Liver (tissue), 9 donors: ENCODE data around the gene KCNQ1. TPM values are rescaled to one million over a fixed set of nuclear protein-coding genes. Genes with fewer than 3 reads are reported as not detected.

ENCODE experiments used
- DNase-seq: peaks from one replicate; pipeline ENCODE4 v3.0.0-alpha.2; 2017; ENCODE audit warnings: low spot score
- H3K27ac ChIP-seq, 2 donors: one replicate each; pipeline ENCODE4 v1.7.0; 2013; ENCODE audit warnings: inconsistent platforms in 2 of 2, low read length in 2 of 2, control low read depth in 1 of 2, low read depth in 1 of 2, mild to moderate bottlenecking in 1 of 2
- H3K27me3 ChIP-seq, 4 donors: one replicate each; pipeline versions ENCODE4 v1.6.1 to v1.7.0; 2013; ENCODE audit warnings: low read length in 3 of 4, inconsistent platforms in 1 of 4, mild to moderate bottlenecking in 1 of 4, moderate library complexity in 1 of 4; ENCODE audit not compliant: control insufficient read depth in 4 of 4, insufficient read depth in 4 of 4
- H3K36me3 ChIP-seq, 4 donors: one replicate each; pipeline versions ENCODE4 v1.6.1 to v1.7.0; 2013; ENCODE audit warnings: low read length in 3 of 4, mild to moderate bottlenecking in 3 of 4, low read depth in 1 of 4, moderate library complexity in 1 of 4; ENCODE audit not compliant: control insufficient read depth in 4 of 4, insufficient read depth in 3 of 4
- H3K4me1 ChIP-seq, 4 donors: one replicate each; pipeline versions ENCODE4 v1.6.1 to v1.7.0; 2013; ENCODE audit warnings: low read length in 3 of 4, mild to moderate bottlenecking in 3 of 4, moderate library complexity in 1 of 4; ENCODE audit not compliant: control insufficient read depth in 4 of 4, insufficient read depth in 4 of 4
- H3K4me3 ChIP-seq, 3 donors: one replicate each; pipeline versions ENCODE4 v1.6.1 to v1.7.0; 2013; ENCODE audit warnings: low read length in 3 of 3, control low read depth in 1 of 3, low read depth in 1 of 3, mild to moderate bottlenecking in 1 of 3
- H3K9ac ChIP-seq, 2 donors: one replicate each; pipeline ENCODE4 v1.7.0; 2013; ENCODE audit warnings: low read length in 2 of 2, mild to moderate bottlenecking in 2 of 2, moderate library complexity in 2 of 2, control low read depth in 1 of 2, low read depth in 1 of 2
- H3K9me3 ChIP-seq, 4 donors: one replicate each; pipeline versions ENCODE4 v1.6.1 to v1.7.0; 2013; ENCODE audit warnings: low read length in 3 of 4; ENCODE audit not compliant: control insufficient read depth in 4 of 4
- EGR1 ChIP-seq, 2 donors: IDR thresholded peaks; 2 replicates each; pipeline ENCODE4 v1.6.1; 2016 to 2018; ENCODE audit warnings: antibody characterized with exemption in 2 of 2, low read depth in 2 of 2
- FOXA1 ChIP-seq: IDR thresholded peaks from 2 replicates; pipeline ENCODE4 v1.6.1; 2016; ENCODE audit warnings: antibody characterized with exemption
- FOXA2 ChIP-seq: IDR thresholded peaks from 2 replicates; pipeline ENCODE4 v1.6.1; 2016; ENCODE audit warnings: antibody characterized with exemption
- GABPA ChIP-seq, 2 donors: IDR thresholded peaks in 1 of 2; conservative IDR thresholded peaks in 1 of 2; 2 replicates each; pipeline ENCODE4 v1.6.1; 2016; ENCODE audit warnings: antibody characterized with exemption in 2 of 2, mild to moderate bottlenecking in 1 of 2, moderate library complexity in 1 of 2
- HNF4A ChIP-seq, 2 donors: conservative IDR thresholded peaks; 2 replicates each; pipeline ENCODE4 v1.6.1; 2016; ENCODE audit warnings: antibody characterized with exemption in 2 of 2, mild to moderate bottlenecking in 2 of 2
- HNF4G ChIP-seq: IDR thresholded peaks from 2 replicates; pipeline ENCODE4 v1.6.1; 2016; ENCODE audit warnings: antibody characterized with exemption
- JUND ChIP-seq, 2 donors: IDR thresholded peaks; 2 replicates each; pipeline ENCODE4 v1.6.1; 2016; ENCODE audit warnings: antibody characterized with exemption in 2 of 2
- NR2F2 ChIP-seq: IDR thresholded peaks from 2 replicates; pipeline ENCODE4 v1.6.1; 2016; ENCODE audit warnings: antibody characterized with exemption
- RXRA ChIP-seq, 2 donors: IDR thresholded peaks; 2 replicates each; pipeline ENCODE4 v1.6.1; 2017 to 2018; ENCODE audit warnings: antibody characterized with exemption in 2 of 2, mild to moderate bottlenecking in 1 of 2
- SP1 ChIP-seq: IDR thresholded peaks from 2 replicates; pipeline ENCODE4 v1.6.1; 2018; ENCODE audit warnings: antibody characterized with exemption, mild to moderate bottlenecking
- TAF1 ChIP-seq: conservative IDR thresholded peaks from 2 replicates; pipeline ENCODE4 v1.6.1; 2016; ENCODE audit warnings: antibody characterized with exemption, mild to moderate bottlenecking
- YY1 ChIP-seq: IDR thresholded peaks from 2 replicates; pipeline ENCODE4 v1.6.1; 2016; ENCODE audit warnings: antibody characterized with exemption, mild to moderate bottlenecking
- WGBS: extraction: QIAGEN DNeasy Blood & Tissue Kit; methylation state at CpG from one replicate; pipeline ENCODE4 v1.1.7; 2013; 5-methylcytosine and 5-hydroxymethylcytosine counted together
- polyA plus RNA-seq, 2 donors: library from polyadenylated mRNA; stranded (reverse) in 1 of 2; unstranded in 1 of 2; fragments of 200-250 nt in 1 of 2; fragments of >200 nt in 1 of 2; fragmentation: Nextera tagmentation in 1 of 2; extraction: Ambion mirVana in 1 of 2; gene quantifications; one replicate each; pipeline versions ENCODE4 v1.2.1 to v1.2.3, GENCODE V29; 2013 to 2015
- total RNA-seq, 2 donors: library from RNA; depleted of rRNA; stranded (reverse); fragments of >200 nt; gene quantifications; one replicate each; pipeline ENCODE4 v1.2.3, GENCODE V29; 2014
- TF ChIP-seq, protein P1 (sequence below): IDR thresholded peaks from 2 replicates; pipeline ENCODE4 v1.6.1; 2016; ENCODE audit warnings: antibody characterized with exemption
- TF ChIP-seq, protein P2 (sequence below): IDR thresholded peaks from 2 replicates; pipeline ENCODE4 v1.6.1; 2016; ENCODE audit warnings: antibody characterized with exemption
- TF ChIP-seq, protein P3 (sequence below): IDR thresholded peaks from 2 replicates; pipeline ENCODE4 v1.6.1; 2016; ENCODE audit warnings: antibody characterized with exemption, mild to moderate bottlenecking
- TF ChIP-seq, protein P4 (sequence below): IDR thresholded peaks from 2 replicates; pipeline ENCODE4 v1.6.1; 2016; ENCODE audit warnings: antibody characterized with exemption
- TF ChIP-seq, protein P5 (sequence below): fragments of 150-350 bp; IDR thresholded peaks from 2 replicates; pipeline ENCODE4 v1.5.1; 2017; ENCODE audit warnings: improper control_type of control experiment, low read depth, low read length; ENCODE audit not compliant: missing input control
- donor health status: healthy.
- donor health status: healthy.
- donor health status: healthy.
- donor health status: healthy.
- donor health status: healthy.

Gene KCNQ1
- total and polyA plus RNA-seq, 4 donors: 0.31 to 2.2 (median 1.5) TPM

DNA sequence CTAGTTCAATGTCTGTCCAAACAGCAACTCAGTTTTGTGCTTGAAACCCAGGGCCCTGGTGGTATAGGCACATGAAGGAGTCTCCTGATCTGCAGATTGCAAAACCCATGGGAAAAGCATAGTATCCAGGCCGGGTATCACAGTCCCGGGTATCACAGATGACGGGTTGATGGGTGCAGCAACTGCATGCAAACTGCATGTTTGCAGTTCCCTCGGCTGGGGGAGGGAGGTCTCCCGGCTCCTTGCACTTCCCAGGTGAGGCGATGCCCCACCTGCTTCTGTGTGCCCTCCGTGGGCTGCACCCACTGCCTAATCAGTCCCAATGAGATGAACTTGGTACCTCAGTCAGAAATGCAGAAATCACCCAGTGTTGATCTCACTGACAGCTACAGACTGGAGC is 53.9 kb downstream of the KCNQ1 start:
- WGBS: 69% methylated on average over 7 of the region's 7 CpGs
- TF ChIP-seq SP1 (no peak), HNF4A (conservative IDR thresholded peaks at IDR 0.05) (no peak)
- no peak overlapping the region for H3K4me3 ChIP-seq
- H3K36me3 ChIP-seq: no peaks in the 10 kb centered on the region
- no peak overlapping the region for H3K9ac ChIP-seq
- H3K4me1 ChIP-seq: no peaks in the 10 kb centered on the region
- H3K27me3 ChIP-seq: no peaks in the 10 kb centered on the region
- no peak for DNase-seq
- no peak overlapping the region for H3K27ac ChIP-seq
- peaks cover 0 to 5% (median 3%) of the 10 kb centered on the region in 4 donors for H3K9me3 ChIP-seq

DNA sequence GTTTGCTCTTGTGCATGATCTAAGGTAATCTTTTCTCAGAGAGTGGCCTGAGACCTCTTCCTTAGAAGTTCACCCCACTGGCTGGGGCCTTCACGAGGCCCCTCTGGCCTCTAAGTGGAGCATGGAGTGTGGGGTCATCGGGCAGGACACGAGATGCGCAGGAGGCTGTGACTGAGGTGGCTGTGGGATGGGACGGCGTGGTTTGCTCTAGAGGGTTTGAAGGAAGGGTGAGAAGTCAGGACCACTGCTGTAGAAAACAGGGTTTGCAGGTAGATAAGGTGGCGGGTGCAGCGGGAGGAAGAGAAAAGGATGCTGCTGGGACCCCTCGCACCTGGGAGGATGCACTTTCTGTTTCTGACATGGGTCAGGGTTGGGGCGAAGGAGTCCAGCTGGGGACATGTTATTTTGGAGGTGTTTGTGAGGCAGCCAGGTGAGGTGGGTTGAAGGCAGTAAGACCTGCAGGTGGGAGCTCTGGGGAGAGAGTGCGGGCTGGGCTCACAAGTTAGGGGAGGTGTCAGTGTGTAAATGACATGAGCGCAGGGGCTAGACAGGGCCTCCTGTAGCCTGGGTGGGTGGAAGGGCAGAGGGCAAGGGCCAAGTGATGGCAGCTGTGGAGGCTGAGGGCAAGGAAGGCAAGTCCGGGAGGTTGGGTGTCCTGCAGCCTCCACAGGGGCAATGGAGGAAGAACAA is 62.5 kb downstream of the KCNQ1 start:
- Histone ChIP-seq H3K4me3 (no peak overlapping the region), H3K9ac (no peak overlapping the region), H3K27me3 (no peaks in the 10 kb centered on the region), H3K36me3 (no peaks in the 10 kb centered on the region), H3K9me3 (no peaks in the 10 kb centered on the region), H3K27ac (no peak overlapping the region), H3K4me1 (peaks cover 0 to 2% (median 0%) of the 10 kb centered on the region in 4 donors)
- TF ChIP-seq GABPA (IDR thresholded peaks at IDR 0.05 in 1 of 2, conservative IDR thresholded peaks at IDR 0.05 in 1 of 2) (no peak), SP1 (no peak), TAF1 (no peak), YY1 (no peak), HNF4A (conservative IDR thresholded peaks at IDR 0.05) (no peak), JUND (IDR thresholded peaks at IDR 0.05) (no peak), FOXA2 (no peak), HNF4G (no peak), NR2F2 (no peak), EGR1 (IDR thresholded peaks at IDR 0.05; ENCODE audit: low read depth in 2 of 2) (no peak), RXRA (IDR thresholded peaks at IDR 0.05) (no peak), FOXA1 (no peak)
- TF ChIP-seq, protein P1, sequence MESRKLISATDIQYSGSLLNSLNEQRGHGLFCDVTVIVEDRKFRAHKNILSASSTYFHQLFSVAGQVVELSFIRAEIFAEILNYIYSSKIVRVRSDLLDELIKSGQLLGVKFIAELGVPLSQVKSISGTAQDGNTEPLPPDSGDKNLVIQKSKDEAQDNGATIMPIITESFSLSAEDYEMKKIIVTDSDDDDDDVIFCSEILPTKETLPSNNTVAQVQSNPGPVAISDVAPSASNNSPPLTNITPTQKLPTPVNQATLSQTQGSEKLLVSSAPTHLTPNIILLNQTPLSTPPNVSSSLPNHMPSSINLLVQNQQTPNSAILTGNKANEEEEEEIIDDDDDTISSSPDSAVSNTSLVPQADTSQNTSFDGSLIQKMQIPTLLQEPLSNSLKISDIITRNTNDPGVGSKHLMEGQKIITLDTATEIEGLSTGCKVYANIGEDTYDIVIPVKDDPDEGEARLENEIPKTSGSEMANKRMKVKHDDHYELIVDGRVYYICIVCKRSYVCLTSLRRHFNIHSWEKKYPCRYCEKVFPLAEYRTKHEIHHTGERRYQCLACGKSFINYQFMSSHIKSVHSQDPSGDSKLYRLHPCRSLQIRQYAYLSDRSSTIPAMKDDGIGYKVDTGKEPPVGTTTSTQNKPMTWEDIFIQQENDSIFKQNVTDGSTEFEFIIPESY: no peak
- TF ChIP-seq, protein P2, sequence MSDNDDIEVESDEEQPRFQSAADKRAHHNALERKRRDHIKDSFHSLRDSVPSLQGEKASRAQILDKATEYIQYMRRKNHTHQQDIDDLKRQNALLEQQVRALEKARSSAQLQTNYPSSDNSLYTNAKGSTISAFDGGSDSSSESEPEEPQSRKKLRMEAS: no peak
- TF ChIP-seq, protein P3, sequence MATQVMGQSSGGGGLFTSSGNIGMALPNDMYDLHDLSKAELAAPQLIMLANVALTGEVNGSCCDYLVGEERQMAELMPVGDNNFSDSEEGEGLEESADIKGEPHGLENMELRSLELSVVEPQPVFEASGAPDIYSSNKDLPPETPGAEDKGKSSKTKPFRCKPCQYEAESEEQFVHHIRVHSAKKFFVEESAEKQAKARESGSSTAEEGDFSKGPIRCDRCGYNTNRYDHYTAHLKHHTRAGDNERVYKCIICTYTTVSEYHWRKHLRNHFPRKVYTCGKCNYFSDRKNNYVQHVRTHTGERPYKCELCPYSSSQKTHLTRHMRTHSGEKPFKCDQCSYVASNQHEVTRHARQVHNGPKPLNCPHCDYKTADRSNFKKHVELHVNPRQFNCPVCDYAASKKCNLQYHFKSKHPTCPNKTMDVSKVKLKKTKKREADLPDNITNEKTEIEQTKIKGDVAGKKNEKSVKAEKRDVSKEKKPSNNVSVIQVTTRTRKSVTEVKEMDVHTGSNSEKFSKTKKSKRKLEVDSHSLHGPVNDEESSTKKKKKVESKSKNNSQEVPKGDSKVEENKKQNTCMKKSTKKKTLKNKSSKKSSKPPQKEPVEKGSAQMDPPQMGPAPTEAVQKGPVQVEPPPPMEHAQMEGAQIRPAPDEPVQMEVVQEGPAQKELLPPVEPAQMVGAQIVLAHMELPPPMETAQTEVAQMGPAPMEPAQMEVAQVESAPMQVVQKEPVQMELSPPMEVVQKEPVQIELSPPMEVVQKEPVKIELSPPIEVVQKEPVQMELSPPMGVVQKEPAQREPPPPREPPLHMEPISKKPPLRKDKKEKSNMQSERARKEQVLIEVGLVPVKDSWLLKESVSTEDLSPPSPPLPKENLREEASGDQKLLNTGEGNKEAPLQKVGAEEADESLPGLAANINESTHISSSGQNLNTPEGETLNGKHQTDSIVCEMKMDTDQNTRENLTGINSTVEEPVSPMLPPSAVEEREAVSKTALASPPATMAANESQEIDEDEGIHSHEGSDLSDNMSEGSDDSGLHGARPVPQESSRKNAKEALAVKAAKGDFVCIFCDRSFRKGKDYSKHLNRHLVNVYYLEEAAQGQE: no peak
- TF ChIP-seq, protein P4, sequence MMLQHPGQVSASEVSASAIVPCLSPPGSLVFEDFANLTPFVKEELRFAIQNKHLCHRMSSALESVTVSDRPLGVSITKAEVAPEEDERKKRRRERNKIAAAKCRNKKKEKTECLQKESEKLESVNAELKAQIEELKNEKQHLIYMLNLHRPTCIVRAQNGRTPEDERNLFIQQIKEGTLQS: no peak
- TF ChIP-seq, protein P5, sequence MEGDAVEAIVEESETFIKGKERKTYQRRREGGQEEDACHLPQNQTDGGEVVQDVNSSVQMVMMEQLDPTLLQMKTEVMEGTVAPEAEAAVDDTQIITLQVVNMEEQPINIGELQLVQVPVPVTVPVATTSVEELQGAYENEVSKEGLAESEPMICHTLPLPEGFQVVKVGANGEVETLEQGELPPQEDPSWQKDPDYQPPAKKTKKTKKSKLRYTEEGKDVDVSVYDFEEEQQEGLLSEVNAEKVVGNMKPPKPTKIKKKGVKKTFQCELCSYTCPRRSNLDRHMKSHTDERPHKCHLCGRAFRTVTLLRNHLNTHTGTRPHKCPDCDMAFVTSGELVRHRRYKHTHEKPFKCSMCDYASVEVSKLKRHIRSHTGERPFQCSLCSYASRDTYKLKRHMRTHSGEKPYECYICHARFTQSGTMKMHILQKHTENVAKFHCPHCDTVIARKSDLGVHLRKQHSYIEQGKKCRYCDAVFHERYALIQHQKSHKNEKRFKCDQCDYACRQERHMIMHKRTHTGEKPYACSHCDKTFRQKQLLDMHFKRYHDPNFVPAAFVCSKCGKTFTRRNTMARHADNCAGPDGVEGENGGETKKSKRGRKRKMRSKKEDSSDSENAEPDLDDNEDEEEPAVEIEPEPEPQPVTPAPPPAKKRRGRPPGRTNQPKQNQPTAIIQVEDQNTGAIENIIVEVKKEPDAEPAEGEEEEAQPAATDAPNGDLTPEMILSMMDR: no peak
- peak; percentile 16 for DNase-seq
- WGBS: 85% methylated on average over 13 of the region's 13 CpGs
